Panc1 (cell line): ENCODE results near the gene MDFI. TPM values are rescaled to one million over a fixed set of nuclear protein-coding genes. Genes with fewer than 3 reads are reported as not detected.

ENCODE experiments used
- ATAC-seq: fragments of 200-7000 bp; cut with Tn5 transposase; 2 replicates; pipeline ENCODE4 v1.9.1; 2020; ENCODE audit warnings: mild to moderate bottlenecking, moderate library complexity
- BruUV-seq: library from RNA; stranded (reverse); fragments of 400-500 nt; replicated peaks from 2 replicates; lab custom pipeline; 2021; lab: Mats Ljungman, UMichigan
- CTCF ChIA-PET: fragments of 300-600 bp; sonication (Branson Sonifier 250); formaldehyde crosslinking; loops from one replicate; lab custom pipeline; 2022; ENCODE audit warnings: antibody characterized with exemption; lab: Charles Lee
- POLR2A ChIA-PET: fragments of 300-600 bp; sonication (Branson Sonifier 250); formaldehyde crosslinking; loops from one replicate; lab custom pipeline; 2022; ENCODE audit warnings: antibody characterized with exemption; lab: Charles Lee
- DNase-seq: peaks from one replicate; pipeline ENCODE4 v3.0.0-alpha.2; 2010; ENCODE audit warnings: low read depth, low spot score
- H3K27ac ChIP-seq: 2 replicates; pipeline ENCODE4 v1.5.1; 2011; ENCODE audit warnings: mild to moderate bottlenecking, low read length, inconsistent platforms
- H3K27me3 ChIP-seq: fragments of 200-500 bp; sonication (Bioruptor generic); 2 replicates; pipeline ENCODE4 v1.6.0; 2014; ENCODE audit warnings: low read length, inconsistent platforms; ENCODE audit not compliant: control insufficient read depth, insufficient read depth
- H3K36me3 ChIP-seq: fragments of 200-500 bp; sonication (Bioruptor generic); 2 replicates; pipeline ENCODE4 v1.5.1; 2014; ENCODE audit warnings: inconsistent platforms, mild to moderate bottlenecking, low read length, moderate library complexity; ENCODE audit not compliant: control insufficient read depth, insufficient read depth
- H3K4me1 ChIP-seq: 2 replicates; pipeline ENCODE4 v1.5.1; 2011; ENCODE audit warnings: inconsistent platforms, mild to moderate bottlenecking, low read length, moderate library complexity; ENCODE audit not compliant: control insufficient read depth, insufficient read depth
- H3K4me3 ChIP-seq, 2 experiments: 2 replicates each; pipeline ENCODE4 v1.5.1; 2011 to 2012; ENCODE audit warnings: low read depth in 2 of 2, low read length in 2 of 2, mild to moderate bottlenecking in 2 of 2, inconsistent platforms in 1 of 2, moderate library complexity in 1 of 2
- H3K9me3 ChIP-seq: fragments of 200-500 bp; sonication (Bioruptor generic); 2 replicates; pipeline ENCODE4 v1.5.1; 2014; ENCODE audit warnings: low read depth, mild to moderate bottlenecking, inconsistent platforms, low read length, moderate library complexity; ENCODE audit not compliant: control insufficient read depth, insufficient read depth
- POLR2AphosphoS5 ChIP-seq: IDR thresholded peaks from 2 replicates; pipeline ENCODE4 v1.6.1; 2012; ENCODE audit warnings: mild to moderate bottlenecking, low read depth, low read length, moderate library complexity
- SIN3A ChIP-seq: IDR thresholded peaks from 2 replicates; pipeline ENCODE4 v1.6.1; 2012; ENCODE audit warnings: low read depth, mild to moderate bottlenecking, low read length, moderate library complexity, borderline replicate concordance; ENCODE audit not compliant: insufficient read depth
- TCF7L2 ChIP-seq: IDR thresholded peaks from 2 replicates; pipeline ENCODE4 v1.6.1; 2011; ENCODE audit warnings: mild to moderate bottlenecking, low read depth, low read length, inconsistent platforms
- in situ Hi-C: cut with HindIII; loops from 2 replicates; pipeline ENCODE4 v1.10.0; 2016; ENCODE audit warnings: low sequenced_read_pairs, low pct_unique_long_range_greater_than_20kb
- intact Hi-C: fragments of 100-400 bp; cut with micrococcal nuclease; formaldehyde crosslinking; loops from one replicate; pipeline ENCODE4 v1.10.0; 2022; ENCODE audit not compliant: unreplicated experiment
- total RNA-seq: library from RNA; stranded (reverse); gene quantifications from one replicate; pipeline ENCODE4 v1.2.1, GENCODE V29; 2021; ENCODE audit not compliant: unreplicated experiment
- TF ChIP-seq, protein P1 (sequence below), 2 experiments: IDR thresholded peaks; 2 replicates each; pipeline ENCODE4 v1.6.1; 2011 to 2012; ENCODE audit warnings: low read depth in 2 of 2, control low read depth in 1 of 2, low read length in 1 of 2, mild to moderate bottlenecking in 1 of 2, moderate library complexity in 1 of 2; ENCODE audit not compliant: insufficient read depth in 1 of 2
- TF ChIP-seq, protein P2 (sequence below): fragments of 450-650 bp; IDR thresholded peaks from 2 replicates; pipeline ENCODE4 v1.5.1; 2017; ENCODE audit warnings: mild to moderate bottlenecking

MDFI gene
- total RNA-seq, 1 experiment from 2014 or later: 0.54 TPM

DNA sequence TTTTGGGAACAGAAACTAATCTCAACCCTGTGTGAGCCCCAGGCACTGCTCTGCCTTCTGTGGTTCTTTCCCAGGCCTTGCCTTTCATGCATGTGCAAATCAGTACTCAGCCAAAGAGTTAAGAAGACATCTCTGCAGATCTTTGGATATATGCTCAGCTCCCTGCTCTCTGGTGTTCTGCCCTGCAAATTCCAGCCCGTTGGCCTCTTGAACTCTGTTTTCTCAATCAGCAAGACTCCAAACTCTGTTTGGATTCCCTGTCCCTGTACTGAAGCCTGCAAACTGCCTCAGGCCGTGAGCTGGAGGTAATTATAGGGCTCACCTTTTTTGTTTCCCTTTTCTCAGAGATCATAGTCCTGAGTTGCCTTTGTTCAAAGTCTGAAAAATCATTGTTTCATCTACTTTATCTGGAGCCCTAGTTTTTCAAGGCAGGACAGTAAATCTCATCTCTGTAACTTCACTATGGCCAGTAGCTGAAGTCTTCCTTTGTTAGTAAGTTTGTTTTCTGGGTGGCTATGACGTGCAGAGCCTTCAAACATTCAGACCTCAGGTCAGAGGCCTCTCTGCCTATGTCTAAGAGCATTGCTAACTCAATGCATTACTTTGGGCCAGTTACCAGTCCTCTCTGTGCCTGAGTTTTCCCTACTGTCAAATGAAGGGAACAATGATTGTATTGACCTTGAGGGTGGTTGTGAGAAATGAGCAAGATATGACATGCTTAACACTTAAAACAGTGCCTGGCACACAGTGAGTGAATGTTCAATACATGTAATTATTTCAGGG, 15.9 kb upstream of the MDFI start:
- intact Hi-C loops (no loop called here), in situ Hi-C loops (no loop called here)
- Histone ChIP-seq H3K9me3 (peaks cover 3% of the 10 kb centered on the region; the same call in 1 of the 2 replicates), H3K4me3 (no peak overlapping the region), H3K27ac (no peak overlapping the region), H3K36me3 (no peaks in the 10 kb centered on the region), H3K4me1 (no peaks in the 10 kb centered on the region), H3K27me3 (no peaks in the 10 kb centered on the region)
- ATAC-seq (peak; percentile 48; the same call in 1 of the 2 replicates), DNase-seq (no peak)
- CTCF ChIA-PET: no interaction called here
- TF ChIP-seq SIN3A (no peak), TCF7L2 (no peak), POLR2AphosphoS5 (no peak)
- TF ChIP-seq, protein P1, sequence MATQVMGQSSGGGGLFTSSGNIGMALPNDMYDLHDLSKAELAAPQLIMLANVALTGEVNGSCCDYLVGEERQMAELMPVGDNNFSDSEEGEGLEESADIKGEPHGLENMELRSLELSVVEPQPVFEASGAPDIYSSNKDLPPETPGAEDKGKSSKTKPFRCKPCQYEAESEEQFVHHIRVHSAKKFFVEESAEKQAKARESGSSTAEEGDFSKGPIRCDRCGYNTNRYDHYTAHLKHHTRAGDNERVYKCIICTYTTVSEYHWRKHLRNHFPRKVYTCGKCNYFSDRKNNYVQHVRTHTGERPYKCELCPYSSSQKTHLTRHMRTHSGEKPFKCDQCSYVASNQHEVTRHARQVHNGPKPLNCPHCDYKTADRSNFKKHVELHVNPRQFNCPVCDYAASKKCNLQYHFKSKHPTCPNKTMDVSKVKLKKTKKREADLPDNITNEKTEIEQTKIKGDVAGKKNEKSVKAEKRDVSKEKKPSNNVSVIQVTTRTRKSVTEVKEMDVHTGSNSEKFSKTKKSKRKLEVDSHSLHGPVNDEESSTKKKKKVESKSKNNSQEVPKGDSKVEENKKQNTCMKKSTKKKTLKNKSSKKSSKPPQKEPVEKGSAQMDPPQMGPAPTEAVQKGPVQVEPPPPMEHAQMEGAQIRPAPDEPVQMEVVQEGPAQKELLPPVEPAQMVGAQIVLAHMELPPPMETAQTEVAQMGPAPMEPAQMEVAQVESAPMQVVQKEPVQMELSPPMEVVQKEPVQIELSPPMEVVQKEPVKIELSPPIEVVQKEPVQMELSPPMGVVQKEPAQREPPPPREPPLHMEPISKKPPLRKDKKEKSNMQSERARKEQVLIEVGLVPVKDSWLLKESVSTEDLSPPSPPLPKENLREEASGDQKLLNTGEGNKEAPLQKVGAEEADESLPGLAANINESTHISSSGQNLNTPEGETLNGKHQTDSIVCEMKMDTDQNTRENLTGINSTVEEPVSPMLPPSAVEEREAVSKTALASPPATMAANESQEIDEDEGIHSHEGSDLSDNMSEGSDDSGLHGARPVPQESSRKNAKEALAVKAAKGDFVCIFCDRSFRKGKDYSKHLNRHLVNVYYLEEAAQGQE (IDR thresholded peaks at IDR 0.05; ENCODE audit: insufficient read depth in 1 of 2, low read depth in 2 of 2, low read length in 1 of 2): no peak
- TF ChIP-seq, protein P2, sequence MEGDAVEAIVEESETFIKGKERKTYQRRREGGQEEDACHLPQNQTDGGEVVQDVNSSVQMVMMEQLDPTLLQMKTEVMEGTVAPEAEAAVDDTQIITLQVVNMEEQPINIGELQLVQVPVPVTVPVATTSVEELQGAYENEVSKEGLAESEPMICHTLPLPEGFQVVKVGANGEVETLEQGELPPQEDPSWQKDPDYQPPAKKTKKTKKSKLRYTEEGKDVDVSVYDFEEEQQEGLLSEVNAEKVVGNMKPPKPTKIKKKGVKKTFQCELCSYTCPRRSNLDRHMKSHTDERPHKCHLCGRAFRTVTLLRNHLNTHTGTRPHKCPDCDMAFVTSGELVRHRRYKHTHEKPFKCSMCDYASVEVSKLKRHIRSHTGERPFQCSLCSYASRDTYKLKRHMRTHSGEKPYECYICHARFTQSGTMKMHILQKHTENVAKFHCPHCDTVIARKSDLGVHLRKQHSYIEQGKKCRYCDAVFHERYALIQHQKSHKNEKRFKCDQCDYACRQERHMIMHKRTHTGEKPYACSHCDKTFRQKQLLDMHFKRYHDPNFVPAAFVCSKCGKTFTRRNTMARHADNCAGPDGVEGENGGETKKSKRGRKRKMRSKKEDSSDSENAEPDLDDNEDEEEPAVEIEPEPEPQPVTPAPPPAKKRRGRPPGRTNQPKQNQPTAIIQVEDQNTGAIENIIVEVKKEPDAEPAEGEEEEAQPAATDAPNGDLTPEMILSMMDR: no peak
- BruUV-seq: no TSS peak
- POLR2A ChIA-PET: no interaction called here

DNA sequence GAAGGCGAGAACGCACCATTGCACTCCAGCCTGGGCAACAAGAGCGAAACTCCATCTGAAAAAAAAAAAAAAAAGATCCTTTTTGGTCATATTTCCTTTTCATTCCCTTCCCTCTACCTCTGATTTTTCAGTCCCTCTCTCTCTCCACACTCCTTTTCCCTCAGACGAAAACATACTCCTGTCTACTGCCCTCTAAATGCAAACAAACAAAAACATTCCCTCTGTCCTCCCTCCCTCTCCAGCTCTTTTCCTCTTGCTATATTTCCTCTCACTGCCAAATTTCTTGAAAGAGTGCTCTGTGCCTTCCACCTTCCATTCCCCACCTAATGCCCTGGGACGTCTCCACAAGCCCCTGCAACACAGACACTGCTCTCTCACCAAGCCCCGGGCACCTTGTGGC, 14.9 kb upstream of the MDFI start:
- Histone ChIP-seq H3K27me3 (no peaks in the 10 kb centered on the region), H3K36me3 (no peaks in the 10 kb centered on the region), H3K27ac (no peak overlapping the region), H3K4me1 (no peaks in the 10 kb centered on the region), H3K9me3 (peaks cover 3% of the 10 kb centered on the region; the same call in 1 of the 2 replicates), H3K4me3 (no peak overlapping the region)
- ChIA-PET POLR2A (no interaction called here), CTCF (no interaction called here)
- DNase-seq (no peak), ATAC-seq (no peak)
- in situ Hi-C loops (no loop called here), intact Hi-C loops (no loop called here)
- no TSS peak for BruUV-seq
- TF ChIP-seq, protein P1 (IDR thresholded peaks at IDR 0.05; ENCODE audit: insufficient read depth in 1 of 2, low read depth in 2 of 2, low read length in 1 of 2): no peak
- no peak for TF ChIP-seq TCF7L2
- TF ChIP-seq POLR2AphosphoS5: no peak
- no peak for TF ChIP-seq SIN3A
- TF ChIP-seq, protein P2: no peak
